NCI-H1436 (cell line): ENCODE measurements around the gene RAP1GAP.

Experiments used
- DNase-seq: peaks from one replicate; lab custom pipeline; 2025; lab: John Stamatoyannopoulos, UW

The RAP1GAP gene

GRCh38 chr1:21662426-21663247 is 6.5 kb downstream of the RAP1GAP start:
- no peak for DNase-seq

GRCh38 chr1:21661886-21662285 is 7.3 kb downstream of the RAP1GAP start:
- DNase-seq: no peak

- DNase-seq: no peak
Measured at GRCh38 chr1:21659924-21660326, 9.2 kb downstream of the RAP1GAP start.

GRCh38 chr1:21659099-21659923 is 9.8 kb downstream of the RAP1GAP start:
- peak; percentile 82 for DNase-seq

- DNase-seq: no peak
Measured at GRCh38 chr1:21657456-21658190, 11.5 kb downstream of the RAP1GAP start.

GRCh38 chr1:21655748-21656147 is 13.4 kb downstream of the RAP1GAP start:
- DNase-seq: no peak

- DNase-seq: no peak
Measured at GRCh38 chr1:21655259-21655658, 13.9 kb downstream of the RAP1GAP start.

- no peak for DNase-seq
Measured at GRCh38 chr1:21654209-21654608, 14.9 kb downstream of the RAP1GAP start.

GRCh38 chr1:21653744-21654100 is 15.4 kb downstream of the RAP1GAP start:
- no peak for DNase-seq

- no peak for DNase-seq
Measured at GRCh38 chr1:21652937-21653743, 16.0 kb downstream of the RAP1GAP start.

GRCh38 chr1:21652101-21652936 is 16.8 kb downstream of the RAP1GAP start:
- DNase-seq: no peak

GRCh38 chr1:21651214-21652042 is 17.7 kb downstream of the RAP1GAP start:
- peak; percentile 46 for DNase-seq

- DNase-seq: no peak
Measured at GRCh38 chr1:21650400-21650799, 18.8 kb downstream of the RAP1GAP start.

- no peak for DNase-seq
Measured at GRCh38 chr1:21649315-21649714, 19.8 kb downstream of the RAP1GAP start.

GRCh38 chr1:21648791-21649190 is 20.4 kb downstream of the RAP1GAP start:
- DNase-seq: no peak

GRCh38 chr1:21648352-21648730 is 20.8 kb downstream of the RAP1GAP start:
- DNase-seq: no peak

GRCh38 chr1:21647431-21648351 is 21.5 kb downstream of the RAP1GAP start:
- no peak for DNase-seq

- no peak for DNase-seq
Measured at GRCh38 chr1:21645550-21645949, 23.6 kb downstream of the RAP1GAP start.

GRCh38 chr1:21644906-21645305 is 24.3 kb downstream of the RAP1GAP start:
- DNase-seq: no peak
